GM18507 (cell line): ENCODE data around the gene CALU.

ENCODE experiments used
- DNase-seq: peaks from one replicate; pipeline ENCODE4 v3.0.0; 2011; ENCODE audit warnings: low read depth; ENCODE audit not compliant: insufficient read length; ENCODE audit errors: extremely low spot score
- FAIRE-seq: peaks from 2 replicates; lab custom pipeline; 2011; peaks lifted over from hg19 to GRCh38; lab: Jason Lieb, UNC

CALU gene

DNA sequence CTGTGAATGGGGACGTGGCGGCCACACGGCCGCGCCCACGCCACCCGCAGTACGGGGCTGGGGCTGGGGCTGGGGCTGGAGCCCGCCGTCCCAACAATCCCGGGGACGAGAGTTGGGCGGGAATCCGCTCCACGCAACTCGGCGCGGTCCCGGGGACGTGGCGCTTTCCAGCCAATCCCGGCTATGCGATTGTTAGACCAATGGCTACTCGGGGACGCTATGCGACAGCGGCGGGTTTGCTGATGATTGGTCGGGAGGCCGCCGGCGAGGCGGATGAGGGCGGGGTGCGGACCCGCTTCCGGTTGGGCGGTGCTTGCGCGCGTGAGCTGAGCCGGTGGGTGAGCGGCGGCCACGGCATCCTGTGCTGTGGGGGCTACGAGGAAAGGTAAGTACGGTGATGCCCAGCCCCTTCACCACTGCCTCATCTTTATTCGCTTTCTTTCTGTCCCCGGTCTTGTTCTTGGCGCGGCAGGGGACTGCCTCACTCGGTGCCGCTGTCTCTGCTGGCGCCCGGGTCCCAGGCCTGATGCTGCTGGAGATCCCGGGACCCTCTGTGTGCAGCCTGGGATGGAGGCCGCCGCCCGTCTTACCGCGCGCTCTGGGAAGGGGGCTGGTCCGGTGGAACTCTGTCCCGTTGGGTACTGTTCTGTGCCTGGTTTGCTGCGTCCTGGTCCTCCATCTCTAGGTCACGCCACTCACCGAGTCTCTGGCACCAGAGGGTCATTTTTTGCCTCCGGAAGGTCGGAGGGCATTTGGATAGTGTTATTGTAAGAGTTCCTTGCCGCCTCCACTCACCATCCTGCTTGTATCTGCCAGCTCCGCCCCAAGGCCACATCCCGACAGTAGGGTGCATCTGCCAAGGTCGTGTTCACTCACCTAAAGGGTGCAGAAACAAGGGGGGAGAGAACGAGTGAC is at the start of gene CALU:
TSS of gene CALU (plus strand) at position 312 of the 915 bp plus-strand sequence. CDS start 9,225 bp downstream, outside the sequence.
- FAIRE-seq (peak; percentile 95), DNase-seq (peak; percentile 99)

DNA sequence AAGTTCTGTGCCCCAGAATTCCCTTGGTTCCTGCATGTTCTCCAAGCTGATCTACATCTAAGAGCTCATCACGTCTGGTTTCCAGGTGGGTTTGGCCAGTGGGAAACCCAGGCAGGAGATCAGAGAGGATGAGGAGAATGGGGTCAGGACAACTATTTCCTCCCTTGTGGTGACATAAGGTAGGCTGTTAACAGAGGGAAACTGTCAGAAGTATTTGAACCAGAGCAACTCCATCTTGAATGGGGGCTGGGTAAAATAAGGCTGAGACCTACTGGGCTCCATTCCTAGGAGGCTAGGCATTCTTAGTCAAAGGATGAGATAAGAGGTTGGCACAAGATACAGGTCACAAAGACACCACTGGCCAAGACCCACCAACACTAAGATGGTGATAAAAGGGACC is 47.9 kb upstream of the CALU start:
- no peak for FAIRE-seq
- DNase-seq: no peak

DNA sequence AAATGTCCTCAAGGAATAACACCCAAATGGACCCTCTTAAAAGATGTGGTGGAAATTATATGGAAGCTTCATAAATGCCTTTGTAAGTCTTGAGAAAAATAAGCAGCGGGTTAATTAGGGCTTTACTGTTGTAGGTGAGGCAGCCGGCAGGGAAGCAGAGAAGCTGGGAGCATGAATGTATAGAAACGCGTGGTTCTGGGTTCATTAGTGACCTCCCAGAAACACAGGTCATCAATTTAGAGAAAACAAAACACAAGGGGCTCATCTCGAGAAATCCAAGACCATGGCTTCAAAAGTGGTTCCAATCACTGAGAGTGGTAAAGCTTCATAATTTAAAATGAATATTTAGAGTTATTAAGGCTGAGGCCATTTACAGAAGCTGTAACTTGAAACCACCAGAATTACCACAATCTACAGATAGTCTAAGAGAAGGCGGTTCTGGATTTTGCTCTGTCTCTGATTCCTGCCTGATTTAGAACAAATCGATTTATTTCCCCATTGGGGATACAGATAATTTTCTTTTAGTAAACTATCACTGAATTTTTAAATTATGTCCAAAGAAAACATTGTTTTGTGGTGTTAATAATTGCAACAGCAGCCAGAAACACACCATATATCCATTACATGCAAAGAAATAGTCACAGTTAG is 46.4 kb upstream of the CALU start:
- FAIRE-seq (no peak), DNase-seq (no peak)

DNA sequence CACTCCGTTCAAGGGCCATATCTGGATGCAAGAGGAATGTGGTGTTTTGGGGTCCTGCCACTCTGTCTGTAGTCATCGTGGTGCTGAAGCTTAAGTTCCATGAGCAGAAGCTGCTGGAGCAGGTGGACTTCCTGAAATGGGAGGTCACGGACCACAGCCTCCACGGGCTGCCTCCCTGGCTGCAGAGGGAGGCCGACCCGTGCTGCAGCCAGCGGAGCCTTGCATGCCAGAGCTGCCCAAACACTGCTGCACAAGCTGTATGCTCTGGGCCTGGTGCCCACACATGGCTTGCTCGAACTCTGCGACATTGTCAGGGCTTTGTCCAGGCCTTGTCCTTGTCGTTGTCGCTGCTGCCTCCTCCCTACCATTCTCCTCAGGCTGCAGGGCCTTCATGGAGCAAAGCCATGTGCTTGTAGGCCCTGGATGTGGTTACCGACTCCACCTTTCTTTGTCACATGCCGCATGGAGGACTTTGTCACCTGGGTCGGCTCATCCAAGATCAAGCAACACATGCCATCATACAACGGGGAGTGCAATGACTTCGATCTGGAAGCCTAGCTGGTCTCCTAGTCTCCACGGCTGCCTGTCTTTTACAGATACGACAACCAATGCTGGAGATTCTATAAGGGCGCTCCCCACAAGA is 45.7 kb upstream of the CALU start:
- DNase-seq: no peak
- FAIRE-seq: no peak

DNA sequence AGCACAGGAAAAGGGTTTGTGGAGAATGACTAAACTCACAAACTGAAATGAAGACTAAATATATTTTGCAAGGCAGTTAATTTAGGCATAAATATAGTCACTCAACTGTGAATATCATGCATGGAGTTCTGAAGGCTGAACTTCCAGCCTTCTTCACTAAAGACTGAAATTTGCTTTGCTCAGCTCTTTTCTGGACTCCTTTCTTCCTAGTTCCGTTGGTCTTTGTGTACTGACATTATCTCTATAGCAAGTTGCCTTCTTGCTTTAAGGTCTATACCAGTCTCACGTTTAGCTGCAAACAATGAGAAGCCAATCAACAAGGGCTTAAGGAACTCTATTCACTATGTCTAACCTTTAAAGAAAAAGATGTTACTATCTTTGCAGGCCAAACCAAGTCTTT is 44.4 kb upstream of the CALU start:
- FAIRE-seq: no peak
- no peak for DNase-seq

DNA sequence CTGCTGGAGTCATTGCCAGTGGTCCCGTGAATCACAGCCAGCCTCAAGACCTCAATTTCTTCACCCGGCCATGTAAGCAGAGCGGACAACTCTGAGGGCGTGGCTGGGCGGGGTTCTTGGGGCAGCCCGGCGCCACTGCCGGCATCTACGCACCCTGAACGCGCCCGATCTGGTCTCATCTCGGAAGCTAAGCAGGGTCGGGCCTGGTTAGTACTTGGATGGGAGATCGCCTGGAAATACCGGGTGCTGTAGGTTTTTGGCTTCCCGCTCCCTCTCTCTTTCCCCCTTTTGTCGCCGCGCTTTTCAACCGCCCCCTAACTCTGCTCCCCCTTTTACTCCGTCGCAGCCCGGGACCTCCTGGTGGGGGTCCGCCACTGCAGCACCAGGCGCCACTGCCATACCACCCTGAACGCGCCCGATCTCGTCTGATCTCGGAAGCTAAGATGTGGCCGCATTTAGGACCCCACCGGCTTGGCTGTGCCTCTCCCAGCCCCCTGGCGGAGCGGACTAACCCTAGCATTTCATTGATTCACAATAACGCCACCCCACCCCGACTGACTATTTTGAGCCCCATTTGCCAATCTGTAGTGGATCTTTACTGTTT is 41.8 kb upstream of the CALU start:
- DNase-seq: peak; percentile 42
- FAIRE-seq: no peak

DNA sequence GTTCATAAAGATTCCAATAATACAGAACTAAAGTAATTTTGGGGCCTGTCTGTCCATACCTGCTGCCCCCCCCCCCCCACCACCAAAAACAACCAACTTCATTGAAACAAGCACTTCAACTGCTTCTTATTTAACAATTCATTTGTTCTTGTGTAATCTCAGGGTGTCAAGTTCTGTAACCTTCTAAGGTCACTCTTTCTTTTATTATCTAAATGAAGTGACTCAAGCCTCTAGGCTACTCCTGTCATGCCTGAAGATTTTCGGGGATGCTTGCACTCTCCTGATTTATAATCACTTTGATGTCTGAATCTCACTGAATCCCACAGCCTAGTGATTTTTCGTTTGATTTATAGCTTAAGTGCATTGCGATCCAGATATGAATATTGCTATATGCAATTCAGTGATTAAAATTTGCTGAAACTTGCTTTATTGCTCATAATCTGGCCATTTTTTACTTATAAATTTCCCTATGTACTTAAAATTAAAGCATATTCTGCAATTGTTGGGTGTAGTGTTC is 39.9 kb upstream of the CALU start:
- DNase-seq (no peak), FAIRE-seq (no peak)

DNA sequence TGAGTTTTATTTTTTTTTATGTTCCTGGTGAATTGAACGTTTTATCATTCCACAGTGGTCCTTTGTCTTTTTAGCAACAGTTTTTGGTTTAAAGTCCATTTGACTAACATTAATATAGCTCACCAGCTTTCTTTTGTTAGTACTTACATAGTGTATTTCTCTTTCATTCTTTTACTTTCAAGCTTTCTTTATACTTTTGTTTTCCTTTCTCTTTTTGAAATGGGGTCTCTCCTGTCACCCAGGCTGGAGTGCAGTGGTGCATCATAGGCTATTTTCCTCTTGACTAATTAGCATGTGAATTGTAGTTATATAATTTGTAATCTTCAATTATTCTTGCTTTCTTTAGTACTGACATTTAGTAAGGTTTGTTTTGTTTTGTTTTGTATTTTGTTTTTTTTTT is 39.3 kb upstream of the CALU start:
- DNase-seq (no peak), FAIRE-seq (no peak)

DNA sequence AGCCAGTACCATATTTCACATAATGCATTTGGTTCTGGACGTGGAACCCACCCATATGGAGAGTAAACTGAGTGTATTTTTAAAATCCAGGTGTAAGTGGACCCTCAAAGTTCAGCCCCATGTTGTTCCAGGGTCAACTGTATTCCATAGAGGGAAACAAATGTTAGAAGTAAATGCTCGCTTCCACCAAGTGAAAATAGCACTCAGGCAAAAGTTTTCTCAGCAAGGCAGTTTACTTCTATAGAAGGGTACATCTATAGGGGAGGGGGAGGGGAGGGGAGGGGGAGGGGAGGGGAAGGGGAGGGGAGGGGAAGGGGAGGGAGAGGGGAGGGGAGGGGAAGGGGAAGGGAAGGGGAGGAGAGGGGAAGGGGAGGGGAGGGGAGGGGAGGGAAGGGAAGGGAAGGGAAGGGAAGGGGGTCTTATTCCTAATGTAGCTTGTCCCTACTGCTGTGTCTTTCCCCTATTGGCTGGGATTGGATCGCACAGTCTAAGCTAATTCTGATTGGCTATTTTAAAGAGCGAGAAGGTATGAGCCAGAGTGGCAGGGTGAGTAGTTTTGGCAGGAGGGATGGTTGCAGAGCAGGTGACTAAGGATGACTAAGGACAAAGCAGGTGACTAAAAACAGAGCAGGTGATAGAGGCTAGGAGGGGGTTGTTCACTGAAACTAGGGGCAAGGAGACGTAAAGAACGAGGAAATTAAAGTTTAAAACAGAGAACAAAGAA is 37.9 kb upstream of the CALU start:
- DNase-seq (no peak), FAIRE-seq (no peak)

DNA sequence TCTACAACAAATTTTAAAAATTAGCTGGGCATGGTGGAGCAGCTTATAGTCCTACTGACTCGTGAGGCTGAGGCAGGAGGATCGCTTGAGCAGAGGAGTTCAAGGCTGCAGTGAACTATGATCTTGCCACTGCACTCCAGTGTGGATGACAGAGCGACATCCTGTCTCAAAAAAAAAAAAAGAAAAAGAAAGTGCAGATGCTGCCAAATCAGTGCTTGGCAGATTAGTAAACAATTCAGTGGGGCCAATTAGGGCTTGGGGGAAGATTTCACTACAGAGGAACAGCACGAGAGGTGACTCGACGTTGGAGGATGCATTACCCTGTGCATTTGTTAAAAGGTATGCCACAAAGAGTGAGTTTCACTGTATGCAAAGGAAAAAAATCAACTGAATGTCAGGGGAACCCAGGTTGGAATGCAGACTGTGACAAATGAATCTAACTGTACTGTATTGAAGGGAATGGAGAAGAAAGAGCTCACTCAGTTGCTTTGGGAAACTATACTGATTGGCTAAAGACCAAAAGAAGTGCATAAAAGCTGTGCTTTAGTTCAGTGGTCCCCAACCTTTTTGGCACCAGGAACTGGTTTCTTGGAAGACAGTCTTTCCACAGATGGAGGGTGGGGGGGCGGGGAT is 35.4 kb upstream of the CALU start:
- FAIRE-seq: no peak

DNA sequence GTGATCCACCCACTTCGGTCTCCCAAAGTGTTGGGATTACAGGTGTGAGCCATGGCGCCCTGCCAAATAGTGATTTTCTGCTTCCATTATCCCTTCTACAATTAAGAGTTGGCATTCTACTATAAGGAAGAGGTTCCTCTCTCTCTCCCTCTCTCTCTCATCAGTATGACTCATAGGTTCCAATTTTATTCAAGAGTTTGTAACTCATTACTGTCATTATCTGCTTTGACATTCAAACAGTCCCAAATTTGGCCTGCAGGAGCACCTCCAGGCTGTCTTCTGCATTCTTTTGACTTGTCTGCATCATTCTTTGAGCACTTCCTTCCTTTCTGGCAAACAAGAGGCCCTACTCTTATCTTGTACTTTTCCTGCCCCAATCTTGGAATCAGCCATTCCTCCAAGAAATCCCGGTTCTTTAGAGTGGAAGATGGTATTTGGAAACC is 33.2 kb upstream of the CALU start:
- FAIRE-seq (no peak), DNase-seq (no peak)

More for the DNA sequence above, 35.4 kb upstream of the CALU start:
- no peak for DNase-seq

DNA sequence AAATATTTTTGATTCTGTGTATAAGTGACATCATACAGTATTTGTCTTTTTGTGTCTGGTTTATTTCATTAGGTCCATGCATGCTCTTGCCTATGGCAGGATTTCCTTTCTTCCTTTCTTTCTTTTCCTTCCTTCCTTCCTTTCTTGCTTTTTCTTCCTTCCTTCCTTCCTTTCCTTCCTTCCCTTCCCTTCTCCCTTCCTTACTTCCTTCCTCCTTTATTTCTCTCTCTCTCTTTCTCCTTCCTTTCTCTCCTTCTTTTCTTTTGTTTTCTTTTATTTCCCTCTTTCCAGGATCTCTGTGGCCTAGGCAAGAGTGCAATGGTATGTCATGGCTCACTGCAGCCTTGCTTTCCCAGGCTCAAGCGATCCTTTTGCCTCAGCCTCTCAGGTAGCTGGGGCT is 31.4 kb upstream of the CALU start:
- FAIRE-seq (no peak), DNase-seq (no peak)

DNA sequence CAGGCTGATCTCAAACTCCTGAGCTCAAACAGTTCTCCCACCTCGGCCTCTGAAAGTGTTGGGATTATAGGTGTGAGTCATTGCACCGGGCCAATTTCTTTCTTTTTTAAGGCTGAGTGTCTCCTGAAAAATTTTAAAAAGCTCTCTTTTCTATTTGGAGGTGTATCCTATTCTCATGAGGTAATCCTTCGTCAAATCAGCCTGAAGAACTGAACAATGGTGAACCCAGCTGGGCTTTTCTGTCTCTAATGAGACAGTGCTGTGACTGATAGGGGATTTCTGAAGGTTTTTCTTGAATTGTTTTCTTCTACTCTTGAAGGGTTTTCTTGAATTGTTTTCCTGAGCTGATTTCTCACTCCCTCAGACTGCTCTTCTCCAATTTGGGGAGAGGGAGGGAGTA is 30.9 kb upstream of the CALU start:
- no peak for DNase-seq
- no peak for FAIRE-seq

DNA sequence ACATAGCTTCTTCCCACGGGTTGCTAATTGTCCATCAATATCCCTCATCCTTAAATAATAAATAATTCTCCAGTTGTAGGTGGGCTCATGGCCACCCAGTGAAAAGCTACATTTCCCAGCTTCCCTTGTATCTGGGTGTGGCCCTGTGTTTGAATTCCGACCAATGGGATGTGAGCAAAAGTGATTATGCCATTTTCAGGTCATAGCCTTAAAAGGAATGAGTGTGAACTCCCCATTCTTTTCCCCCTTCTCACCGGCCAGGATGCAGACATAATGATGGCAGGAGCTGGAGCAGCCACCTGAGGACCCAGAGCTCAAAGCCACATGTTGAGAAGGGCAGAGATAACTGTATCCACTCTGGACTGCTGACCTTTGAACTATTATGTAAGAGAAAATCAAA is 30.3 kb upstream of the CALU start:
- FAIRE-seq: no peak

DNA sequence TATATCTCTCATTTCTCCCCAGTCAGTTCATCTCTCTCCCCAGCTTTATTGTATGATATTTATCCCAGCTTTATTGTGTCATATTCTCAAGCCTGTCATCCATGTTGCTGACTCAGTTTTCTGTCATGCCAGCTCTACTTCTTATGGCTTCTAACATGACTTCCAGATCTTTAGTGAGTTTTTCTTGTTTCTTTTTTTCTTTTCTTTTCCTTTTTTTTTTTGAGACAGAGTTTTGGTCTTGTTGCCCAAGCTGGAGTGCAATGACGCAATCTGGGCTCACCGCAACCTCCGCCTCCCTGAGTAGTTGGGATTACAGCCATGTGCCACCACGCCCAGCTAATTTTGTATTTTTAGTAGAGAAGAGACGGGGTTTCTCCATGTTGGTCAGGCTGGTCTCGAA is 28.7 kb upstream of the CALU start:
- no peak for FAIRE-seq

More for the DNA sequence above, 30.3 kb upstream of the CALU start:
- DNase-seq: no peak

DNA sequence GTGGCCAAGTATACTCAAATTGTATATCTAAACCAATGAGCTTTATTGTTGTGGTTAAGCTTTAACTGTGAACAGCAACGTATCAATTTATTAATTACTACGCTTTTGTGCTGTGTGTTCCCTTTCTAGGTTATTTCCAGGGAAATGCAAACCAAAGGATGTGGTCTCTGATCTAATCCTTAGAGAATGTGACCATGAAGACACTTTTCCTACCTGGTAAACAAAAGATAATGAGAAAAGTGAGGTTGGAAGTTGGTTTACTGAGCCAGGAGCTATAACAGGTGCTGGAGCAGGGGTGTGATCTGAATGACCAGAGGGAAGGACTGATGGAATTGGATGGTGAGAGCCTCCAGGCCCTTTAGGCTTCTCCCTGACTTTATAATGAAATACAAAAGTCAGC is 25.4 kb upstream of the CALU start:
- FAIRE-seq (no peak), DNase-seq (no peak)

More for the DNA sequence above, 28.7 kb upstream of the CALU start:
- DNase-seq: no peak

DNA sequence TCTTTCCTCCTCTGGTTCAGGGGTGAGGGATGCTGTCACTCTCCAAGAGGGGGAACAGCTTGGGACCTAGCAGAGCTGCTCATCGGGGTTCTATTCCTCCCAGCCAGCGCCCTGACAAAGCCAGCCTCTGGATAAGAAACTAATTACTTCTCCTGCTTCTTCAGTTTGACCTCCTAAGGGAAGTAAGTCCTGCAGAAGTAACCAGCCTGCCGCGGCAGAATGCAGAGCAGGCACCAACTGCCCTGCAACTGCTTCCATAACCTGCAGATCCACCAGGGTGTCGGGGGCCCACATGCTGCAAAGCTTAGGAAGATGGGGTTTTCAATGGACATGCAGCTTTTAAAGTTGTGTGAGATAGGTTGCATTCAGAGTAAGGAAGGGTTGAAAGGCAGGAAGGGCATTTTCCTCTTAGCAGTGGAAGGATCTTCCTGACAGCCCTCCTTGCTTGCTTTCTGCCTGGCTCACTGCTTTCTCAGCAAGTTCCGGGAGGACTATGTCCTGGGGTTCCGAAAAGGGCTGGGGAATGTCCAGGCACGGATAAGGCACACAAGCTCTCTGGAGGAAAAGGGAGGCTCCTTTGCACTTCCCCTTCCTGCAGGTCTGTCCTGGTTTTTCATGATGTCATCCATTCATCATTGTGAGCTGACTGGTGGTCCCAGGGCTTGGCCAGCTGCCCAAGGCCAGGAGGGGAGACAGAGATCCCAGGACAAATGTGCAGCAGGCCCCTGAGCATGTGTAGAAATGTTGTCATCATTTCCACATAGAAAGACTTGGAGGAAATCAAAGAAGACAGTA is 24.3 kb upstream of the CALU start:
- FAIRE-seq: no peak
- no peak for DNase-seq
